Stimulated activated naive CD4-positive, alpha-beta T cell treated with Interleukin-2 at 50 U/mL for 16 hours (primary cell): ENCODE results near the gene TRPM3.

Experiments used
- DNase-seq: peaks from one replicate; lab custom pipeline; 2025; lab: John Stamatoyannopoulos, UW

The TRPM3 gene

DNA sequence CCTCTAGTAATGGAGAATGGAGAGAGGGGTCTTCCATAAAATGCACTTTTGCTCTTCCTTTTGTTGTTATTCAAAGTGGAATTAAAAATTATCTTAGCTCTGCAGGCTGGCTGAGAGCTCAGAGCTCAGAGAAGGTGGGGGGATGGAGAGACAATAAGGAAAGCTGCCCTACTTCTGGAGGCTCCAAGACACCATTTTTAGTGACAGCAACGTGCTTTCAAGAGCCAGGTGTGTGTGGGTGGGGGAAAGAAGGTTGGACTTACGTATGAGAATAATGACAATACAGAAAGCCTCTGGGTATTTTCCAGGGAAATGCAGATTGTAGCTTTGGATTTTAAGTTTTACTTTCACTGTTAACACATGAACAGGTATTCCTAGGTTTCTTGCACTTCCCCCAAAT is 173.9 kb downstream of the TRPM3 start:
- DNase-seq: no peak

DNA sequence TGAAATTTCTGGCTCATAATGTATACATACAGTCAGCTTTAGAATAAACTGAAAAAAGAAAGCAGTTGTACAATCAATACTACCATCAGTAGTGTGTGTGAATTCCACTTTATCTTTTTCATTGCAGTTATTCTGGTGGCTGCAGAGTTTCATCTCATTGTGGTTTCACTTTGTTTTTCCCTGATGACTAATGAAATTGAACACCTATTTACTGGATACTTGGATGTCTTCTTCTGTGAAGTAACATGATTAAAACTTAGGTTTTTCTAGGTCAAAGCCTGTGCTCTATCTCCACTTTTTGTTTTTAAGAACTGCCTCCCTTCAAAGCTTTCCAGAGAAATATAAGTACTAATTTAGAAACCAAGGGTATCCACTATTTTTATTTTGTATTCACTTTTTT is 174.3 kb downstream of the TRPM3 start:
- no peak for DNase-seq

GRCh38 chr9:70945301-70945700 is 176.1 kb downstream of the TRPM3 start:
- DNase-seq: no peak

DNA sequence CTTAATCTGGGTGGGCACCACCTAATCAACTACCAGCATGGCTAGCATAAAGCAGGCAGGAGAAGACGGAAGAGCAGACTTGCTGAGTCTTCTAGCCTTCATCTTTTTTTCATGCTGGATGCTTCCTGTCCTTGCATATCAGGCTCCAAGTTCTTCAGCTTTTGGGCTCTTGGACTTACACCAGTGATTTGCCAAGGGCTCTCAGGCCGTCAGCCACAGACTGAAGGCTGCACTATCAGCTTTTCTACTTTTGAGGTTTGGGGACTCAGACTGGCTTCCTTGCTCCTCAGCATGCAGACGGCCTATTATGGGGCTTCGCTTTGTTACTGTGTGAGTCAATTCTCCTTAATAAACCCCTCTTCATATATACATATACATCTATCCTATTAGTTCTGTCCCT is 180.2 kb downstream of the TRPM3 start:
- DNase-seq: no peak

- no peak for DNase-seq
Measured at GRCh38 chr9:70940605-70941004, 180.8 kb downstream of the TRPM3 start.

DNA sequence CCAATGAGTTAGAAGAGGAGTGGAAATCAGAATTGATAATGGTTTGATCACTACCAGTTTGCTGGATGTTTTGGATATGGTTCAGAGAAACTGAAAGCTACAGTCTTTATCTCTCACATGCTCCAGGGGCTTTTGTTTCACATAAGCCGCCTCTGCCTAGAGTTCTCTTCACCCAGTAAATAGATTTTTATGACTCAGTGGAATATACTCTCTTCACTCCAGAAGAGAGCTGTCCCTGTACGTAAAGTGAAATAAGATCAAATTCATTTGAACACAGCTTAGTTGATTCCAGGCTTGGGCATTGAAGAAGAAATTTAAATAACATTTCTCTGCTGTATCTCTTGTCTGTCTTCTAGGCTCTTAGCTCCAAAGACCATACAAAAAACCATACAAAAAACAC is 184.9 kb downstream of the TRPM3 start:
- no peak for DNase-seq

- DNase-seq: no peak
Measured at GRCh38 chr9:70935856-70936255, 185.6 kb downstream of the TRPM3 start.

GRCh38 chr9:70934642-70935041 is 186.8 kb downstream of the TRPM3 start:
- no peak for DNase-seq

DNA sequence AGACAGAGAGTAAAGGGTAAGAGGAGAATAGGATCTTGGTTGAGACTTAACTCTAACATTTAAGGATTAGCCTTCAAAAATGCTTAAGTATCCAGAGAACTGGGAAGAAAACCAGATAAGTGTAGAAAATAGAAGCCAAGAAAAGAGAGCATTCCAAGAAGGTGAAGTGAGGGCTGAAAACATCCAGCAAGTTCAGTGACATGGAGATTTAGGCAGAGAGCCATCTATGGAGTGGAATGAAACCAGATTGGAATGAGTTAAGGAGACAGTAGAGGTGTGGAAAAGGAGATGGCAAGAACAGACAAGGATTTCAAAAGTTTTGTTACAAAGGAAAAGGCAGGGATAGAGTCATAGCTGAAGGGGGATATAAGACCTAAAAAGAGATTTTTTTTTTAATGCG is 188.1 kb downstream of the TRPM3 start:
- DNase-seq: no peak

GRCh38 chr9:70932097-70932496 is 189.3 kb downstream of the TRPM3 start:
- DNase-seq: no peak

DNA sequence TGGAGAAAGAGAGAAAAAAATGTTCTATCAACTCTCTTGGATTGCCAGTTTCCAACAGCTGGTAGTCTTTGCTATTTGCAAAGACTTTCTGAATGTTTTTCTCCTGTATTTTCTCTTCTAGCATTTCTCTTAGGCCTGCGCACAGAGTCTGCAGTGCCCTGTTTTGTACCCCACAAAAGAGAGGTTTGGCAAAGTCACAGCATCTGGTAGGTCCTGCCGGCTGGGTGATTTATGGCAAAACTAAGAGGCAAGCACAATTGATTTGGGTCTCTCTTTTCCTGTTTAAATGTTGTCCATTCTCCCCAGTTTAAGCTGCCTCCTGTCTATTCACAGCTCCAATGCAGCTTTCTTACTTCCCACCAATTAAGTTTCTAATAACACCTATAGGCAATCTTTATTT is 193.9 kb downstream of the TRPM3 start:
- no peak for DNase-seq

DNA sequence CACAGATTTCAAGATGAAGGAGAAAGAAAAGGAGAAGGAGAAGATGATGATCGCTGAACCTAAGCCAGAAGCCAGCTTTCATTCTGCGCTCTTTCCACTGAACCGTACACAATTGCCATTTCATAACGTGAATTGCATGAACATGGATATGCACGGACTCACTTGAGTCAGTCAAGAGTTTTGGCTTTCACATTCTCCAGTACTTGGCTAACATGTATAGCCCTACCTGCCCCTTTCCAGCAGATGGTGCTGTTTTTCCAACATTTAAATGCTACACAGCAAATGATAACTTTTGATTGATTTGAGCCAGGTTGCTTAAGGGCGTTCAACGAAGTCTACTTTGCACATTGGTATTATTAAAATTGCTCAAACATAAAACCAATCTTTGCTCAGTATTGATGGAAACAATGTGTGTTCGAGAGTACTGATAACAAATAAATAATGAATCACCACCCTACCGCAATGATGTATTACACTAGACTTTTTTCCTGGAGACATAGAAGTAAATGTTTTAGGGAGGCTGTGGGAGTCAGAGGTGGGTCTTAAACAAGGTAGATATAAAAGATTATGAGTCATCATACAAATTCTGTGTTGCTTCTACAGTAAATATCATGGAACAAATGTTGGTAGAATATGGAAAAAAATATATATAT is 196.4 kb downstream of the TRPM3 start:
- no peak for DNase-seq

DNA sequence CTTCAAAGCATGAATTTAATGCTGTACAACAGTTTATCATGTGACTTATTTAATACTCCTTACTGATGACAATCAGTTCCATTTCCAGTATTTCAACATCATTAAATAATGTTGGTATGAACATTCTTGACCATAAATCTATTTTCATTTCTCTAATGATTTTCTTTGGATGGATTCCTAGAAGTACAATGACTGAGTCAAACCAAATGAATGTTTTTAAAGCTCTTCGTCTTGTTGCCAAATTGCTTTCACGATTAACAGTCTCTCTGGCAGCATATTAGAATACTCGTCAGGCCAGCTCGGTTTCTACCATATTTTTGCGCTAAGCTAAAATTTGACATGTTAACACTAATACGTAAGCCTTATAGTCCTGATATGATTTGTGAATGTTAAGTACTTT is 197.0 kb downstream of the TRPM3 start:
- DNase-seq: no peak

- DNase-seq: no peak
Measured at GRCh38 chr9:70923961-70924360, 197.5 kb downstream of the TRPM3 start.

DNA sequence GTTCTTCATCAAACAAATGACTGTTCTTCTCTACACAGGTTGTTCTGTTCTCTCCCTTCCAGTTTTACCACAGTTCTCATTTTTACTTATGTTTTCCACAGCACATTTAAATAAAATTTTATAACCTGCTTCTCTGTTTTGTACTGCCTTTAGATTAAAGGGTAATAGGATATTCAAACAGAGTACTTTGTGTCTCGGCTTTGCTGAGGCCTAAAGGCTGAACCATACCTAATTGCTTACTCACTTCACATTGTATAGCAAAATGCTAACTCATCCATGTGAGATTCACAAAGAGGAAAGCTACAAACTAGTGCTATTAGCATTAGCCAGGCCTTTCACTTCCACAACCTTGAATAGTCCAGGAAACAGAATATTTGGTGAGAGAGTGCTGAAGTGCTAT is 200.3 kb downstream of the TRPM3 start:
- DNase-seq: no peak

GRCh38 chr9:70917277-70917676 is 204.1 kb downstream of the TRPM3 start:
- no peak for DNase-seq

- DNase-seq: no peak
Measured at GRCh38 chr9:70911791-70912190, 209.6 kb downstream of the TRPM3 start.

GRCh38 chr9:70910598-70910997 is 210.8 kb downstream of the TRPM3 start:
- no peak for DNase-seq

- no peak for DNase-seq
Measured at GRCh38 chr9:70902692-70903131, 218.7 kb downstream of the TRPM3 start.

- no peak for DNase-seq
Measured at GRCh38 chr9:70902171-70902570, 219.2 kb downstream of the TRPM3 start.

- no peak for DNase-seq
Measured at GRCh38 chr9:70901746-70902145, 219.7 kb downstream of the TRPM3 start.

DNA sequence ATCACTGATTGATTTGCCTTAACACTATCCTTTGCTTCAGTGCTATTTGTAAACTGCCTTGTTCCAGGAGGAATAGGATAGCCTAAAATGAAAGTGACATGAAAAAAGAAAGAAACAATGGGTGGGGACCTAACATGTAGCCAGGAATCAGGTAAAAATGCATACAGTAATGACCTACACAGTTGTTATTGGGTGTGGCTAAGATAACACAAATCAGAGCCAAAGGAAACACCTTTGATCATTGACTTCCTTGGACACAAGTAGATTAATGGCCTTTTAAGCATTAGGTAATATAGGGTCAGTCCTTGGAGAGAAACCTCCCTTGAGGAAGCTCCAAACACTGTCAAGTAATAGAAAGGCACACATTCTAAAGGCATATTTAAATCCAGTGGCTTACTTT is 220.4 kb downstream of the TRPM3 start:
- DNase-seq: no peak

DNA sequence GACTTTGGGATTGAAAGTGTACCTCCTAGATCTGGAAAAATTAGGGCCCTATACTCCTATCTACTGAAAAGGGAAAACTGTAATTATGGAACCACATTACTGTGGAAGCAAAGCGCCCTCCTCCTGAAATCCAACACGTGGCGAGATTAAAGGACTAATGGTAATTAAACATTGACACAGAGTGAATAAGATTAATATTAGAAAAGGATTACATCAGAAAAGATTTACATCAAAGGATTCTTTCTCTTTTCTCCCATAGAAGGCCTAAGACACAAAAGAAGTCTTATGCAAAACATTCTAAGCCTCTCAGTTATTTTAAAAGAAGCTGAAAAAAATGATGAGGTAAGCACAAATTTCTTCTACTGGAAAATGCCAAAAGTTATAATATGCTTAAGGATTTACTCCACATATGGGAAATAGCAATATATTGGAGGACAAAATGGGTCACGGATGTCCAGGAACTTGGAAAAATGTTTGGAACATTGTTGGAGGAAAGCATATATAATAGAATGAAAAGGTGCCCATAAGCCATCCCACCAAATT is 227.8 kb downstream of the TRPM3 start:
- DNase-seq: no peak

- no peak for DNase-seq
Measured at GRCh38 chr9:70888471-70888870, 232.9 kb downstream of the TRPM3 start.
